ENCODE results near the gene GEN1. TPM values are rescaled to one million over a fixed set of nuclear protein-coding genes. Genes with fewer than 3 reads are reported as not detected.

Gene GEN1
- polyA plus RNA-seq, 12 donors: 7.9 to 18.5 (median 12.8) TPM; not detected in 1

- DNase-seq: no peak
Observed at GRCh38 chr2:17793803-17794354, 39.9 kb downstream of the GEN1 start.

- DNase-seq: no peak
Observed at GRCh38 chr2:17795309-17795708, 41.4 kb downstream of the GEN1 start.

- no peak for DNase-seq
Observed at GRCh38 chr2:17798338-17798737, 44.4 kb downstream of the GEN1 start.

DNA sequence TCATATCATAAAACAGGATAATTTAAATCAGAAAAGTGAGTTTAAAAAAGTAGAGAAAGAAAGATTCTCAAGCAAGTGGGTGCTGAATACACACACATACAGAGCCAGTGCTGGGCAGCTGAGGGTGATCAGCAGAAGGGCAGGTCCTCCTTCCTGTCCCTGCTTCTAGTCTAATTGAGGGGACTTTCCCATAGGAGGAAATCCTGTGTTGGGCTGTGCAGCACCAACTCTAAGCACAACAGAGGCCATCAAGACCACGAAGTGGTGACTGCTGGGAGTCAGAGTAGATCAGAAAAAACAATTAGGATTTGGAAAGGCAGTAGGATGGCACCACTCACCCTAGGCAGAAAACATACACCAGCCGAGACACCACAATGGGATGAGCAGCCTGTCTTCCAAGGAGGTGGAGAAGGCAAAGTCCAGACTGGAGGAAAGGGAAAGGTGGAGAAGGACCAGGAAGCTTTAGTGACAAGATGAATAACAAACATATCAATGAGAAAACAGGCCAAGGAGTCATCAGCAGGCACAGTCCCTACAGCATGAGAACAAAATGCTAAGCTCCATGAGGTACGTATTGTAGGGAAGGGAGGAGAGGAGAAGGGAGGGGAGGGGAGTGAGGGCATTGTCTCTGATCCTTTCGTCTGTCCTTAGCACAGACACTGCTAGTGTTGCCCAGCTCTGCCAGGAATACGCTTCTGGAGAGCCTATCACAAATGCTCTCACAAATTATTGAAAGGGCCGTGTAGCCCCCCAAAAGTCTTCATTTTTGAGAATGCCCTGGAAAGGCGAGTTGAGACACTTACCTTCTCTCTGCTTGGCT lies 45.6 kb downstream of the GEN1 start:
- DNase-seq: no peak

DNA sequence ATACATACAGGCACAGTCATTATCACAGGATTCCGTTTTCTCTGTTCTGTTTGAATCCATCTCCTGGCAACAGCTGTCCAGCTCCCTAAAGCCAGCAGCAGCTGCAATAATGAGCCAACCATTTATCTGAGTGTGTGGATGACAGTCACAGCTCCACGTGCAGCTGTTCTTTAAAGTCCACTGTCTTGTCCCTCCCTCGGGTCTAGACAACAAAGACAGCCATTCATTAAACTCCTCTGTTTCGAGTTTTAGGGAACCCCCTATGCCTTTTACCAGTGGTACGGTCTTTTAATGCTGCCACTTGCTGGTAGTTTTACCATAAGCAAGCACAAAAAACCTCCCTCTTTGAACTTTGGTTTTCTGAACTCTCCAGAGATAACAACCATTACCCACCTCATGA lies 46.3 kb downstream of the GEN1 start:
- peak; percentile 52 for DNase-seq

- no peak for DNase-seq
Observed at GRCh38 chr2:17800693-17801458, 46.9 kb downstream of the GEN1 start.

DNA sequence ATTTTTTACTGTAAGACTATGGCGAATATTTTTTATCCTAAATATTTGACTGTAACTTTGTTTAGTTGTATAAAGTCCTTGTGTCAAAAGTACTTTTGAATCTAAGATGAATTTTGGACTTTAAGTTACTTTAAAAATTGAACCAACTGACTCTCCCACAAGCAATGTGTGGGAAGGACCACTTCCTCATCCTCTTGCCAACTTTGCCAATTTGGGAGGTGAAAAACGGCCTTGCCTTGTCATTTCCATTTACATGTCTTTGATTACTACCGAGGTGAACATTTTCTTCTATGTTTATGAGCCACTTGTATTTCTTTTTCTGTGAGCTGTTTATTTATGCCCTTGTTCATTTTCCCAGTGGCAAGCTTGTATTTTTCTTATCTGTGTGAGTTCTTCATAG lies 49.6 kb downstream of the GEN1 start:
- no peak for DNase-seq

DNA sequence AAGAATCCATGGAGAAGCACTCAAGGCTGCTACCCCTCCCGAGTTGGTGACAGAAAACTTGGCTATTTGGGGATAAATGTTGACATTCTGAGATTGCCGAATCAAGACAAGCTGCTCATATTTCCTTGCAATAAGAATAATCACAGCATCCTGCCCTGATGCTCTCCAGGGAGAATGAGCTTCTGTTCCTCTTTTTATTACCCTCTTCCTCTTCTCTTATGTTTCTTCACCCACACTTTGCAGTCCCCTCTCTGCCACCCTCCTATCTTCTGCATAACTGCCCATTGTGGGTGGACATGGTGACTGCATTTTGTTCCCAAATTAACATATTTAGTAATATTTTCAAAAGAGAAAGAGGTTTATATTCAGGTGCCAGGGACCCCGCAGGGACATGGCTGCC lies 50.4 kb downstream of the GEN1 start:
- DNase-seq: no peak

DNA sequence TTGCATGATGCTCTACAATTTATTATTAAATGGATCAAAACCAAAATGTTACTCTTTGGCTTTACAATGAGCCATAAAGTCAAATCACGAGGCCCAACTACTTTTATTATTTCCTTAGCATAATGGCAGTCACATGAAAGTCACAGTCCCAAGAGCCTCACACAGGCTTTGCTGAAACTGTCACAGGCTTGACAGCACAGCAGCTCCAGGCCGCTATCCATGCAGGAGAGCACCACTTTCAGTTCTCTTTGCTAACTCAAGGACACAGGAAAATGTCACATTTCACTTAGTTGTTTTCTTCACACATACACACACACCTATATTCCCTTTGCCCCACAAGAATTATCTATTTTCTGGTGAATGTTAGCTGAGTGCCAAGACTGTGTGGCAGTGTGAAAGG lies 51.2 kb downstream of the GEN1 start:
- DNase-seq: no peak

- no peak for DNase-seq
Observed at GRCh38 chr2:17805717-17806363, 51.9 kb downstream of the GEN1 start.

GRCh38 chr2:17813010-17813741 lies 59.2 kb downstream of the GEN1 start:
- DNase-seq: no peak

GRCh38 chr2:17813742-17814473 lies 60.0 kb downstream of the GEN1 start:
- no peak for DNase-seq

DNA sequence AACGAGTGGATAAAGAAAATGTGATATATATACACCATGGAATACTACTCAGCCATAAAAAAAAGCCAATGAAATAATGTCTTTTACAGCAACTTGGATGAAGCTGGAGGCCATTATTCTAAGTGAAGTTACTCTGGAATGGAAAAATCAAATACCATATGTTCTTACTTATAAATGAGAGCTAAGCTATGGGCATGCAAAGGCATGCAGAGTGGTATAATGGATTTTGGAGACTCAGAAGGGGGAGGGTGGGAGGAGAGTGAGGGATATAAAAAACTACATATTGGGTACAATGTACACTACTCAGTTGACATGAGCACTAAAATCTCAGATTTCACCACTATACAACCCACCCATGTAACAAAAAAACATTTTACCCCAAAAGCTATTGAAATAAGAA lies 60.7 kb downstream of the GEN1 start:
- DNase-seq: no peak

- DNase-seq: no peak
Observed at GRCh38 chr2:17815468-17816184, 61.7 kb downstream of the GEN1 start.

GRCh38 chr2:17816396-17817245 lies 62.7 kb downstream of the GEN1 start, which contains the start of gene MSGN1:
MSGN1 (plus strand) TSS chr2:17816460; CDS start chr2:17816519, 59 bp downstream.
- DNase-seq: no peak

- DNase-seq: no peak
Observed at GRCh38 chr2:17818235-17818815, 64.4 kb downstream of the GEN1 start.

GRCh38 chr2:17821080-17821479 lies 67.1 kb downstream of the GEN1 start:
- no peak for DNase-seq

- no peak for DNase-seq
Observed at GRCh38 chr2:17821535-17822444, 67.9 kb downstream of the GEN1 start.

Data from muscle of arm (tissue), 12 donors.